CD4-positive, alpha-beta T cell treated with Interleukin-6 for 4 hours (primary cell): Measurements from ENCODE around the gene GID8.

ENCODE experiments used
- DNase-seq: peaks from one replicate; pipeline ENCODE4 v3.0.0-alpha.2; 2020; ENCODE audit warnings: mixed read lengths

The GID8 gene

DNA sequence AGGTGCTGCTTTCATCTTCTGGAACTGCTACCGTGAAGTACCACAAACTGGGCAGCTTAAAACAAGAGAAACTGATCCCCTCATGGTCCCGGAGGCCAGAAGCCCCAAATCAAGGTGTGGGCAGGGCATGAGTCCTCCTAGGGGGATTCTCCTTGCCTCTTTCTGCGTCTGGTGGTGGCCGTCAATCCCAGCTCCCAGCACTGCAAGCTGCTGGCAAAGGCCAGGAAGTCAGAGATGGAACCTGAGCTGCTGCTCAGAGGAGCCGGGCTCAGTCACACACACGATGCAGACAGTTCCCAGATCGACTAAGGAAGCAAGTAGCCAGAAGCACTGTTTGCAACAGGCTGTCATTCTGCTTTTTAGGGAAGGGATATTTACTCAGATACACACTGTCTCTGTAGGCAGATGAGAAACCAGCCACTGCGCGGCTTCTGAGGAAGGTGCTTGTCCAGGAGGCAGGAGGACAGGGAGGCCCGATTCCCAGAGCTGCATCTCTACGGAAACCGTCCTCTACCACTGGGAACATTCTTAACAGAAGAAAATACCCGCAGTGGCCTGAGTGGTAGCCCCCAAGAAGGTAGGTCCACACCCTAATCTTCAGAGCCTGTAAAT, 53.4 kb downstream of the GID8 start:
- no peak for DNase-seq

DNA sequence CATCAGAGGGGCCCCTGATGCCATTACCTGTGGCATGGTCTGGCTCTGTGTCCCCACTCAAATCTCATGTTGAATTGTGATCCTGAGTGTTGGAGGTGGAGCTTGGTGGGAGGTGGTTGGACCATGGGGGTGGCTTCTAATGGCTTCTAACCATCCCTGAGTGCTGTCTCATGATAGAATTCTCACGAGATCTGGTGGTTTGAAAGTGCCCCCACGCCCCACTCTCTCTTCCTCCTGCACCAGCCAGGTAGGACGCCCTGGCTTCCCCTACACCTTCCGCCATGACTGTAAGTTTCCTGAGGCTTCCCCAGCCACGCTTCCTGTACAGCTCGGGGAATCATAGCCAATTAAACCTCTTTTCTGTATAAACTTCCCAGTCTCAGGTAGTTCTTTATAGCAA, 53.9 kb downstream of the GID8 start:
- DNase-seq: no peak

DNA sequence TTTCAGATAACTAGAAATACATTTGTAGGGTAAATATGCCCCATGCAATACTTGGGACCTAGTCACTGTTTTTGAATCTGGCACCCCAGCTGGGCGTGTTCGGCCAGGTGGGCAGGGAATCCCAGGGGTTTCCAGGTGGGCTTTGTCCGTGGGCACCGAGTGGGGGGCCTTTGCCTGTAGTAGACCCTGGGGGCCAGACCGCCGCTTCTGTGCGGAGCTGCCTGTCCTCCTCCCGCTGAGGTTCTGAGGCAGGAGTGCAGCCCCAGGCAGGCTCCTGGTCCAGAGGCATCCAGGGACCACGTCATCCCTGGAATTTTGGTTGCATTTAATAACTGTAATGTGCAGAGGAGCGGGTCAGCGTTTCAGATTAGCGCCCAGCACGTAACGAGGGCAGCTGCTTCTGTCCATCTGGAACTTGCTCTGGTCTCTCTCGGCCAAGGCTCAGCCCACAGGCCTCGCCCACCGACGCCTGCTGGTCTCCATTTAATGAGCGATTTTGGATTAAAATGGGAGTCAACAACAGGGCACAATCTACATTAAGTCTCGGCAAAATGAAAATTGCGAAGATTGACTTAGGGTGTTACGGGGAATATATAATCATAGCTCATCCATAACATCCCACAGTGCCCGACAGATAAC, 56.0 kb downstream of the GID8 start:
- no peak for DNase-seq

GRCh38 chr20:62994869-62995281, 56.9 kb downstream of the GID8 start:
- no peak for DNase-seq

DNA sequence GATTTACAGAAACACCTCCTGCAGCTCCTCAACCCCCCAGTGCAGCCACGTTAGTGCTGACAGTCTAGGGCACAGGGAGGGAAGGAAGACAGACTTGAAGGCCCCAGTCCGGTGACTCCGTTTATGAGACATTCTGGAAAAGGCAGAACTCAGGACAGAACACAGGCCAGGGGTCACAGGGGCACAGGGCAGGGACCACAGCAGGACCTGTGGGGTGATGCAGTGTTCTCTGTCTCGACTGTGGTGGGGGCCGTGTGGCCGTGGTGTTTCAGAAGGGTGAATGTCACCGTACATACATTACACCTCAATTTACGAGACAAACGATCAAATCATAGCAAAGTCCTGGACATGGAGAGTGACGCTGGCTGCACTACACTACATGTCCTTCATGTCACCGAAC, 57.5 kb downstream of the GID8 start:
- no peak for DNase-seq

DNA sequence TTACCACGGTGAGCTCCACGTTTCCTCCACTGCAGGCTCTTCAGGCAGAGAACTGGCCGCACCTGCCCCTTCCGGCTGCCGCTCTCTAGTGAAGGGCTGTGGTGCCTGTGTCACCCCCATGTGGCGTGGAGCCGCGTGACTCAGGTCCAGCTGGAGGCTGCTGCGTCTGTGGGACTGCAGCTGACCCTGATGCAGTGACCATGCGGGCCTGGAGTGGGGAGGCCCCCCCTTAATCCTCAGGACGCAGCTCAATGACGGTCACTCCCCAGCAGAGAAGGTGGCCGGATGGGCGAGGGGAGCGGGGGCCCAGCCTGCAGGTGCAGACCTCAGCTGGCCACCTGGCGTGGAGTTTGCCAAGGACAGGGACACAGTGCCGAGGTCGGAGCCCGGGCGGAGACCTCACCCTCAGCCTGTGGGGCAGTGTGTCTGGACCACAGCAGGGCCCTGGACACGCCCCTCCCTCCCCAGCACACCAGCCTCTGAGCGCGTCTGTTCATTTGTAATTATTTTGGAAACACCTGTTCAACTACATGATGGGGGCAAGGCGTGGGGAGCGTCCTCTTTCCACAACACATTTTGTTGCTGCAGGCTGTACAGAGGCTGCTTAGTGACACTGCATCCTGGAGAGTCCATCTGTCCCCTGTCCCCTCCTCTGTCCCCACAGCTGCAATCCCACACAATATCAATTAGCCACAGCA, 58.1 kb downstream of the GID8 start:
- DNase-seq: no peak

DNA sequence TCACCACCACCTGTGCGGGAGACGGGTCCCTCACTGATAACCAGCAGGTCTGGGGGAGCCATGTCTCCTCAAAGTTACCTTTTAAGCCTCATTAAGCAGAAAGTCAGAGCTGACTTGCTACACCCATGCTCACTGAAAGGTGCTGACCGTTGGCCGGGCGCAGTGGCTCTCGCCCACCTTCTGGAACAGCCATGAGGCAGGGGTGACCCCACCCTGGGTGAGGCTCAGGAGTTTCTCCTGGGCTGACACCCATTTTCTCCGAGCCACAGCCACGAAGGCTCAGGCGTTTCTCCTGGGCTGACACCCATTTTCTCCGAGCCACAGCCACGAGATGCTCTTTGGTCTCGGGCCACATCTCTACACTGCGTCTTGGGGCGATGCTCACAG, 58.6 kb downstream of the GID8 start:
- DNase-seq: no peak

DNA sequence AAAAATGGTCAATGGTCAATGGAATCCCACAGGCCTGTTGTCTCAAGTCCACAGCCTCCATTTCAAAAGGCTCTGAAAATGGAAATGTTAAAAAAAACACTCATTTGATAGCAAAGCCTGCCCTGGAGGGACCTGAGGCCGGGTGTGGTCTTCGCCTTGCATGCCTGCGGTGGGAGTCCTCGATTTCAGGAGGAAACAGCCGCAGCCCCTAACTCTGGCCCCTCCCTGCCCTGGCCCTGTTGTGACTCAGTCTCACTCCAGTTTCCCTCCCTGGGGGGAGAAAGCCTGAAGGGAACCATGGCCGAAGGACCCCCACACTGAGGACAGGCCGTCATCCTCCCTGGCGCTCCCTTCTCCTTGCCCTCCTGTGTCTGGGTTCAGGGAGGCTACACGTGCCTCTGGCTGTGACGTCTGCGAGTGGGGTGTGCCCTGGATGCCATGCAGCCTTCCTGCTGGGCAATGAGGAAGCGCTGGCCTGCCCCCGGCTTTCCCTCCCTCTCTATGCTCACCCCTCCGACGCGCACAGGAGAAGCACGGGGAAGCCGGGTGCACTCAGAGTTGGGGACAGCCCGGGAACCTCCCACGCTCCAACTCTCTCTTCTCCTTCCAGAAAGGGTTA, 59.6 kb downstream of the GID8 start:
- DNase-seq: no peak
